ENCODE measurements around the gene MARK1. TPM values are rescaled to one million over a fixed set of nuclear protein-coding genes. Genes with fewer than 3 reads are reported as not detected.

MARK1 gene
- total RNA-seq, 1 experiment from 2014 or later, result not detected

GRCh38 chr1:220631238-220631815, 103.4 kb downstream of the MARK1 start:
- ATAC-seq (no peak), DNase-seq (ENCODE audit: low read depth, low spot score) (no peak)
- Histone ChIP-seq H3K27ac (ENCODE audit: low read length) (no peak overlapping the region), H3K4me1 (ENCODE audit: control insufficient read depth, insufficient read depth, low read length) (no peaks in the 10 kb centered on the region), H3K27me3 (ENCODE audit: control insufficient read depth, insufficient read depth, low read length) (peaks cover 5% of the 10 kb centered on the region; the same call in 1 of the 2 replicates), H3K4me3 (ENCODE audit: low read depth in 2 of 2, low read length in 2 of 2) (no peak overlapping the region), H3K36me3 (ENCODE audit: control insufficient read depth, insufficient read depth, low read length) (no peaks in the 10 kb centered on the region), H3K9me3 (ENCODE audit: control insufficient read depth, insufficient read depth, low read depth, low read length) (no peaks in the 10 kb centered on the region)
- intact Hi-C loops (cut with micrococcal nuclease; ENCODE audit: unreplicated experiment), result no loop called here
- BruUV-seq (replicated peaks), result no TSS peak
- in situ Hi-C loops (cut with HindIII; ENCODE audit: low pct_unique_long_range_greater_than_20kb, low sequenced_read_pairs), result no loop called here
- ChIA-PET CTCF (no interaction called here), POLR2A (interaction anchor here (0.6 kb wide), 1 partner anchor 796 kb away, joined by 4 read pairs; no protein-coding TSS in a partner anchor)
- TF ChIP-seq, protein P1, sequence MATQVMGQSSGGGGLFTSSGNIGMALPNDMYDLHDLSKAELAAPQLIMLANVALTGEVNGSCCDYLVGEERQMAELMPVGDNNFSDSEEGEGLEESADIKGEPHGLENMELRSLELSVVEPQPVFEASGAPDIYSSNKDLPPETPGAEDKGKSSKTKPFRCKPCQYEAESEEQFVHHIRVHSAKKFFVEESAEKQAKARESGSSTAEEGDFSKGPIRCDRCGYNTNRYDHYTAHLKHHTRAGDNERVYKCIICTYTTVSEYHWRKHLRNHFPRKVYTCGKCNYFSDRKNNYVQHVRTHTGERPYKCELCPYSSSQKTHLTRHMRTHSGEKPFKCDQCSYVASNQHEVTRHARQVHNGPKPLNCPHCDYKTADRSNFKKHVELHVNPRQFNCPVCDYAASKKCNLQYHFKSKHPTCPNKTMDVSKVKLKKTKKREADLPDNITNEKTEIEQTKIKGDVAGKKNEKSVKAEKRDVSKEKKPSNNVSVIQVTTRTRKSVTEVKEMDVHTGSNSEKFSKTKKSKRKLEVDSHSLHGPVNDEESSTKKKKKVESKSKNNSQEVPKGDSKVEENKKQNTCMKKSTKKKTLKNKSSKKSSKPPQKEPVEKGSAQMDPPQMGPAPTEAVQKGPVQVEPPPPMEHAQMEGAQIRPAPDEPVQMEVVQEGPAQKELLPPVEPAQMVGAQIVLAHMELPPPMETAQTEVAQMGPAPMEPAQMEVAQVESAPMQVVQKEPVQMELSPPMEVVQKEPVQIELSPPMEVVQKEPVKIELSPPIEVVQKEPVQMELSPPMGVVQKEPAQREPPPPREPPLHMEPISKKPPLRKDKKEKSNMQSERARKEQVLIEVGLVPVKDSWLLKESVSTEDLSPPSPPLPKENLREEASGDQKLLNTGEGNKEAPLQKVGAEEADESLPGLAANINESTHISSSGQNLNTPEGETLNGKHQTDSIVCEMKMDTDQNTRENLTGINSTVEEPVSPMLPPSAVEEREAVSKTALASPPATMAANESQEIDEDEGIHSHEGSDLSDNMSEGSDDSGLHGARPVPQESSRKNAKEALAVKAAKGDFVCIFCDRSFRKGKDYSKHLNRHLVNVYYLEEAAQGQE (IDR thresholded peaks at IDR 0.05; ENCODE audit: insufficient read depth in 1 of 2, low read depth in 2 of 2, low read length in 1 of 2), result no peak
- TF ChIP-seq POLR2AphosphoS5 (IDR thresholded peaks at IDR 0.05; ENCODE audit: low read depth, low read length), result no peak
- no peak for TF ChIP-seq SIN3A (IDR thresholded peaks at IDR 0.05; ENCODE audit: borderline replicate concordance, insufficient read depth, low read depth, low read length)
- TF ChIP-seq TCF7L2 (IDR thresholded peaks at IDR 0.05; ENCODE audit: low read depth, low read length), result no peak
- TF ChIP-seq, protein P2, sequence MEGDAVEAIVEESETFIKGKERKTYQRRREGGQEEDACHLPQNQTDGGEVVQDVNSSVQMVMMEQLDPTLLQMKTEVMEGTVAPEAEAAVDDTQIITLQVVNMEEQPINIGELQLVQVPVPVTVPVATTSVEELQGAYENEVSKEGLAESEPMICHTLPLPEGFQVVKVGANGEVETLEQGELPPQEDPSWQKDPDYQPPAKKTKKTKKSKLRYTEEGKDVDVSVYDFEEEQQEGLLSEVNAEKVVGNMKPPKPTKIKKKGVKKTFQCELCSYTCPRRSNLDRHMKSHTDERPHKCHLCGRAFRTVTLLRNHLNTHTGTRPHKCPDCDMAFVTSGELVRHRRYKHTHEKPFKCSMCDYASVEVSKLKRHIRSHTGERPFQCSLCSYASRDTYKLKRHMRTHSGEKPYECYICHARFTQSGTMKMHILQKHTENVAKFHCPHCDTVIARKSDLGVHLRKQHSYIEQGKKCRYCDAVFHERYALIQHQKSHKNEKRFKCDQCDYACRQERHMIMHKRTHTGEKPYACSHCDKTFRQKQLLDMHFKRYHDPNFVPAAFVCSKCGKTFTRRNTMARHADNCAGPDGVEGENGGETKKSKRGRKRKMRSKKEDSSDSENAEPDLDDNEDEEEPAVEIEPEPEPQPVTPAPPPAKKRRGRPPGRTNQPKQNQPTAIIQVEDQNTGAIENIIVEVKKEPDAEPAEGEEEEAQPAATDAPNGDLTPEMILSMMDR (IDR thresholded peaks at IDR 0.05), result no peak

- ChIA-PET CTCF (no interaction called here), POLR2A (no interaction called here)
- Histone ChIP-seq H3K4me1 (ENCODE audit: control insufficient read depth, insufficient read depth, low read length) (no peaks in the 10 kb centered on the region), H3K36me3 (ENCODE audit: control insufficient read depth, insufficient read depth, low read length) (no peaks in the 10 kb centered on the region), H3K4me3 (ENCODE audit: low read depth in 2 of 2, low read length in 2 of 2) (no peak overlapping the region), H3K27me3 (ENCODE audit: control insufficient read depth, insufficient read depth, low read length) (peaks cover 7% of the 10 kb centered on the region), H3K9me3 (ENCODE audit: control insufficient read depth, insufficient read depth, low read depth, low read length) (no peaks in the 10 kb centered on the region), H3K27ac (ENCODE audit: low read length) (no peak overlapping the region)
- in situ Hi-C loops (cut with HindIII; ENCODE audit: low pct_unique_long_range_greater_than_20kb, low sequenced_read_pairs) (no loop called here), intact Hi-C loops (cut with micrococcal nuclease; ENCODE audit: unreplicated experiment) (no loop called here)
- DNase-seq (ENCODE audit: low read depth, low spot score) (no peak), ATAC-seq (no peak)
- no TSS peak for BruUV-seq (replicated peaks)
- TF ChIP-seq, protein P2 (IDR thresholded peaks at IDR 0.05), result no peak
- TF ChIP-seq POLR2AphosphoS5 (IDR thresholded peaks at IDR 0.05; ENCODE audit: low read depth, low read length) (no peak), TCF7L2 (IDR thresholded peaks at IDR 0.05; ENCODE audit: low read depth, low read length) (no peak), SIN3A (IDR thresholded peaks at IDR 0.05; ENCODE audit: borderline replicate concordance, insufficient read depth, low read depth, low read length) (no peak)
- TF ChIP-seq, protein P1 (IDR thresholded peaks at IDR 0.05; ENCODE audit: insufficient read depth in 1 of 2, low read depth in 2 of 2, low read length in 1 of 2), result no peak
Measured at GRCh38 chr1:220637759-220638158, 109.8 kb downstream of the MARK1 start.

All from Panc1 (cell line).